OCI-LY7 (cell line): Measurements from ENCODE around the gene HOXC11.

Experiments
- EZH2phosphoT487 ChIP-seq: fragments of 200-600 bp; sonication (generic); IDR thresholded peaks from 2 replicates; pipeline ENCODE4 v1.6.1; 2018; ENCODE audit warnings: low read depth, borderline replicate concordance, mild to moderate bottlenecking, mixed run types, antibody characterized with exemption, low read length, moderate library complexity, mixed read lengths
- TF ChIP-seq, protein P1 (sequence below): fragments of 200-600 bp; sonication (generic); conservative IDR thresholded peaks from 2 replicates; pipeline ENCODE4 v1.5.1; 2014; ENCODE audit warnings: mild to moderate bottlenecking, antibody characterized with exemption, low read length, moderate library complexity, mixed read lengths

DNA sequence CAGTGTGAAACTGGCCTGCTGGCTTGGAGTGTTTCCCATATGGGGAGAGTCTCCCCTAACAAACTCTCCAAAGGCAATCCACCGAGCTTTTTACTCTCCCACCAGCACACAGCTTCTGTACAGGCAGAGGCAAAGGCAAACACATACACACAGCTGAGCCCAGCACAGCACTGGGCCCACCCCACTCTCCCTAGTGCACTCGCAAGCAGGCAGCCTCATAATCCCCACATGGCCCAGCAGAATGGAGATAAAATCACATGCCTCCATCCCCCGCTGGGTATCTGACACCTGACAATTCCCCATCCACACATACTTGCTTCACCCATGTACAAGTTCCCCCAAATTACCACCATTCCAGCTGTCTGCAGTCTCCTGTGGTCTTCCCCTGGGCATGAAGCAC is 14.8 kb upstream of the HOXC11 start:
- TF ChIP-seq, protein P1, sequence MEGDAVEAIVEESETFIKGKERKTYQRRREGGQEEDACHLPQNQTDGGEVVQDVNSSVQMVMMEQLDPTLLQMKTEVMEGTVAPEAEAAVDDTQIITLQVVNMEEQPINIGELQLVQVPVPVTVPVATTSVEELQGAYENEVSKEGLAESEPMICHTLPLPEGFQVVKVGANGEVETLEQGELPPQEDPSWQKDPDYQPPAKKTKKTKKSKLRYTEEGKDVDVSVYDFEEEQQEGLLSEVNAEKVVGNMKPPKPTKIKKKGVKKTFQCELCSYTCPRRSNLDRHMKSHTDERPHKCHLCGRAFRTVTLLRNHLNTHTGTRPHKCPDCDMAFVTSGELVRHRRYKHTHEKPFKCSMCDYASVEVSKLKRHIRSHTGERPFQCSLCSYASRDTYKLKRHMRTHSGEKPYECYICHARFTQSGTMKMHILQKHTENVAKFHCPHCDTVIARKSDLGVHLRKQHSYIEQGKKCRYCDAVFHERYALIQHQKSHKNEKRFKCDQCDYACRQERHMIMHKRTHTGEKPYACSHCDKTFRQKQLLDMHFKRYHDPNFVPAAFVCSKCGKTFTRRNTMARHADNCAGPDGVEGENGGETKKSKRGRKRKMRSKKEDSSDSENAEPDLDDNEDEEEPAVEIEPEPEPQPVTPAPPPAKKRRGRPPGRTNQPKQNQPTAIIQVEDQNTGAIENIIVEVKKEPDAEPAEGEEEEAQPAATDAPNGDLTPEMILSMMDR = no peak
- TF ChIP-seq EZH2phosphoT487 = no peak
